HUDEP-2 (cell line): Measurements from ENCODE around the gene UNC13C.

Experiments used
- DNase-seq, 76 experiments: peaks; one replicate each; lab custom pipeline; 2025; ENCODE audit not compliant: unreplicated experiment in 76 of 76; lab: John Stamatoyannopoulos, UW

UNC13C gene

DNA sequence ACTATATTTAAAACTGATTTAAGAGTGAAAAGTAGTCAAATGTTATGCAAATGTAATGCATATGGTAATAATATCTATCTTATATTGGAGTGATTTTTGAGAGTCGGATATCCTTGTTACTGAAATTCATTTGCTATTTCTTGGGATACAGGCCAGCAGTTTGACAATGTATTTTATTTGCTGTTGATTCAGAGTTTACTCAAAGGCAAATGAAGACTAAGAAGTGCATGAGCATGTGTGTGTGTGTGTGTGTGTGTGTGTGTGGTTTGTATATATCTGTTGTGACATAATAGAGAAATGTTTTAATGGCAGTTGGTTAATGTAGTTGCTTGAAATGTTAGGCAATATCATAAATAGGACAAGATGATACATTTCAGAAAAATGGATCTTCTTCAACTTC is 39.0 kb downstream of the UNC13C start:
- DNase-seq, result no peak

DNA sequence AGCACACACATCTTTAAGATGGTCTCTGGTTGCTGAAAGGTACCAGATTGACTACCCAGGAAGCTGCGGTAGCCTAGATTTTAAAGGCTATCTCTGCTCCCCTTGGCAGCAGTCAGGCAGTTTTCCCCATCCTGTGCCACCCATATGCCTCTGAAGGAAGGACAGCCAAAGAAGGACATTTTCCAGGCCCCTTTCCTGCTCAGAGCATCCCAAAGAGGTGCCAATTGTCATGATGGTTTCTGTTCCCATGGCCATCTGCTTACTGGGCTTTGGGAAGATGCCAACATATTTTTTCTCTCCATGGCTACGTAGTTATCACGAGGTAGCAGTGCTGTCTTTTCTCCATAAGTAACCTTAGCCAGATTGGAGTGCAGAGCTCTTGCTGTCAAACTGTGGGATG is 39.7 kb downstream of the UNC13C start:
- DNase-seq, result no peak

DNA sequence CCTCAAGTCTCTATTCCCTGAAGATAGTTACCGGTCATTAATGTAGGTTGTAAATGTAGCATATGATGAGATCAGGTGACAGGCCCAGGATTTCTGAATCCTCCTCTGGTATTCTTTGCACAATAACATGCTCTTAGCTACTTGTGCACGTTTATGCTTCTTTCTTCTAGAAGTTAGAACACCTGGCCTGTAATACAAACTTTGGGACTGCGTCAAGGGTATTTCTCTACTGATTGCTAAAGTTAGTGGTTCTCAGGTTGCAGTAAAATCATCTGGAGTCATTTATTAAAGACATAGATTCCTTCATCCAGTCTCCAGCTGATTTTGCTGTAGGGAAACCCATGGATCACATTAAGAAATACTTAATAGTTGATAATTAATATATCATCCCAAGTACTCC is 48.0 kb downstream of the UNC13C start:
- DNase-seq, result no peak

DNA sequence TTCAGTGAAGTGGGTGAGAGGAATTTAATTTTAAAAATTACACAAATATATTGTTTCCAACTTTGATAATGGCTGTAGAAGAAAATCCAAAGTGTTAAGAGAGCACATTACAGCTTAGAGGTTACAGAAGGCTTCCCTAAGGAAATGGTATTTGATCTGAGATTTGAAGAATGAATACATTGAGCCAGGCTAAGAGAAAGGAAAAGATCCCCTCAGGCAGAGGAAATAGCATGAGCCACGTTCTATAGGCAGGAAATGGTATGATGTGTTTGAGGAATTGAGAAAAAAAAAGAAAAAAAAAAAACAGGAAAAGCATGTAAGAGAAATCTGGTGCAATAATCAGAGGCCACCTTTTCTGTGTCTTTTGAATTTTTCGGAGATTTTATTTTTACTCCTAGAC is 48.6 kb downstream of the UNC13C start:
- DNase-seq, result no peak

DNA sequence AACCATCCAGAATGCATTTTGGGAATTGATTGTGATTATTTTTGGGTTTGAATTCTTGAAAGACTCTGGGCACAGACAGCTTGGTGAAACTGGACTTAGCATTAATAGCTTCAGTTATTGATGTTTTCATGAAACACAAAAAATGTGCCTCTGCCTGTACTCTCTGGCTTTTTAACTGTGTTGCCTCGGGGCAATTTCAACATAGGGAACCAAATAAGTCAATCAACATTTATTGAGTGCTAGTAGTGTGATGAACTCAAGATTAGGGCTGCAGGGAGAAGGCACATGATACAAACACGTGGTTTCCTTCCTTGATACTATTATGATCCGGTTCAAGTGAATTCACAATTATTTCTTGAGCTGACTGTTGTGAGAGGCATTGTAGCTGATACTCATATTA is 50.8 kb downstream of the UNC13C start:
- no peak for DNase-seq

DNA sequence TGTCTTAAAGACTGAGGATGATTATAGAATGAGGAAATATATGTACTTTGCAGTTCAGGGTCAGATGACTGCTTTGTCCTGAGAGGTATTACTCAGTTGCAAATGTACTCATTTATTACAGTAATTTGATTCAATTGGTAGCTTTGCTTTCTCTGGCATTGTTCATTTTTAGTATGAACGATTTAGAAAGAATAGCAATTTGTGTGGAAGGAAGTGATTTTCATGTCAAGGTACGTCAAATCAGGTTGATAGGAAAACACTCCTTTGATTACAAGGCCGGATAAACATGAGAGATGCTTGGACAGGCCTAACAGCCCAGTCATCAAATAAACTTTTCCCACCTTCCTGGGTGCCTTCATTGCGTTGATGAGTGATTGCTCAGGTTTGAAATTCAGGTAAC is 53.8 kb downstream of the UNC13C start:
- no peak for DNase-seq

DNA sequence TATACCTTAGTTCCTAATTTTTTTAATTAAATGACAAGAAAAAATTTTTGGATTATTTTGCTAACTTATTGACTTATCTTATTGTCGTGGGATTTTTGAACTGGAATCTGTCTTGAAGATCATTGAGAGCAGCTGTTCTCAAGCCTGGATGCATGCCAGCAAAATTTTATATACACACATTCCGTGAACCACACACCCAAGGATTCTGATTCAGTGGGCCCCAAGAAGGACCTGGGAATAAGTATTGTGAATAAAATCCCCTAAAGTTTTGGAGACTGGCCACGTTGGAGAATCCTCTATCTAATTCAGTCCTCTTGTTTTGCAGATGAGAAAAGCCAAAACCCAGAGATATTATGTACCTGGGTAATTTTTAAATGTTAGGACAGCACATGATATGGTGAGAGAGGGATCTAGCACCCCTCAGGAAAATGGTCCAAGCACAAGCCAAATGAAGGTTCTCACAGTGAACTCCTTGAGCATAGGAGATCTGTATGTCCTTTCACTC is 55.2 kb downstream of the UNC13C start:
- no peak for DNase-seq

DNA sequence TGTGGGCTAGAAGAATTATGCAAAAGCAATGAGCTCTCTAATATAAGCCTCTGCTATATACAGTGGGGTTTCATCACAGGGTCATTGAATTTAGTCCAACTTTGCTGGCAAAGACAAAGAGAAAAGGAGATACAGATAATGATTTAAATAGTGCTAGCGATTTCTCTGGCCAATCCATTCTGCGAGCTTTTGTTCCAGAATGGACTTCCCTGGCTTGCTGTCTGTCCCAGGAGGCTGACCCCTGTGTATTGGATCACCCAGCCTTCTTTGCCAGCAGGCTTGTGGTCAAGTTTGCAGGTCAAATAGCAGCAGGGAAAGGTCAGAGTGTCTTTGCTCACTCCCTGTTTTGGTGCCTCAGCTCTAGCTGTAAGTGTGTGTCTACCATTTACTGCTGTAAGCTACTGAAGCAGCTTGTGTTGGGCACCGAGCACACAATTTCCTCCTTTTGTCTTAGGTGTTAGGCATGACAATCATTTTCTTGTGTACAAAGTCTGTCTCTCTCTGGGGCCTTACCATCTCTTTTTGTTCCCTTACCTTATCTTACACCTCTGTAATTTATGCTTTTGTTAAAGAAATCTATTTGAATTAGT is 55.7 kb downstream of the UNC13C start:
- no peak for DNase-seq

DNA sequence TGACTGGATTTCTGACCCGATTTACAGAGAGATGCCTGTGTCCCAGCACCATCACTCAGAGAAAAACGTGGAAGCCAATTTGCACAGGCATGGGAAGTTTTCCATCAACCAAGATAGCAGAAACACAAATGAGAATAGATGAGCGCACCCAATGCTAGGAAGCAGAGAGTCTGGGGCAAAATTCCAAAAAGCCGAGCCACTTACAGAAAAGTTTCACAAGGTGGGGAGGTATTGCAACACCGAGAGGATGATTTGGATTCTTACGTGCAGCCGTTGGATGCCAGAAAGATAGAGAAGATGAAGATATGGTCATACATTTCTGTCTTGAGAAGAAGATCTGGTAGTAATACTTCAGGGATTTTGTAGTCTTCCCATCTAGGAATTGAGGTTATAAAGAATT is 57.4 kb downstream of the UNC13C start:
- no peak for DNase-seq

DNA sequence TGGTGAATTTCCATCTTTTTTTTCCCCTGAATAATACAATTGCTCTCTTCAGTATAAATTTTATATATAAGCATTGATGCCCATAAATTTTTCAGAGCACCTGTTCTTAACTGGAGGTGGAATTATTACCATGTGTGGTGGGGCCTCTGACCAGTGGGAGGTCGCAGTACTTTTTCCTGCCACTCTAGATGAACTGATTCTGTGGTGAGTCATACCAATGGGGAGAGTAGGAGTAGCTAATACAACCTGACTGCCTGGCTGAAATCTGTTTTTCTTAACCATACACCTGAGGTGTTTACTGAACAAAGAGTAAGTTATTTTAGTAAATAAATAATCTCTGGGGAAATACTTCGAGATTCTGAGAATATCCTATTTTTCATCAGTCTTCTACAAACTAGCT is 67.2 kb downstream of the UNC13C start:
- DNase-seq, result no peak

DNA sequence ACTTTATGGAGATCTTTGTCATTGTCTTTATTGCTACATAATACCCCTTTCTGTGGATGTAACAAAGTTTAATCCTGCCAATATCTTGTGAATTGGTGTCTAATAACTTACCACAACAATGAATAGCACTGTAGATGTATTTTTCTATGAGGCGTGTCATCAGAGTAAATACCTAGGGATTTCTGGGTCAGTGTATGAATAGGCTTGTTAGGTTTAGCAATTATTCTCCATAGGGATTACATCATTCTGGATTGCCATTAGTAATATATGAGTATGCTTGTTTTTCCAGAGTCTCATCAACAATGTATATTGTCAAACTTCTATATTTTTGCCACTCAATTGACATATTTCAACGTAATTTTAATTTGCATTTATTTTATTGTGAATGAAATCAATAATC is 67.9 kb downstream of the UNC13C start:
- no peak for DNase-seq

DNA sequence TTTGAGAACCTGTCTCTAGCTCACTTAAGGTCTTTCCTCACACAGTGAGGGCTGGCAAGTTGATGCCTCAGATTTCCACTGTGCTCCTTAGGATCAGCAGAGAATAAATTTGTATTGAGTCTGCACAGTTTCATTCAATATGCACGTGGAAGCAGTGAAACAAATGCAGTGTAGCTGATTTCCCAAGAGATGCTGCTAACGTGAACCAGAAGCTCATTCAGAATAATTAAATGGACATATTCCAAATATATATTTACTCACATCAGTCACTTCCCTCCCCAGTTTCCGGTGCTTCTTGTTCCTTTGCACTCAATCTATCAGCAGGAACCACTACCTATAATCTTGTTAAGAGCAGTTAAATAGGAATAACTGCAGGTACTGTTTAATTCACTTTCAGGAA is 86.1 kb downstream of the UNC13C start:
- no peak for DNase-seq

DNA sequence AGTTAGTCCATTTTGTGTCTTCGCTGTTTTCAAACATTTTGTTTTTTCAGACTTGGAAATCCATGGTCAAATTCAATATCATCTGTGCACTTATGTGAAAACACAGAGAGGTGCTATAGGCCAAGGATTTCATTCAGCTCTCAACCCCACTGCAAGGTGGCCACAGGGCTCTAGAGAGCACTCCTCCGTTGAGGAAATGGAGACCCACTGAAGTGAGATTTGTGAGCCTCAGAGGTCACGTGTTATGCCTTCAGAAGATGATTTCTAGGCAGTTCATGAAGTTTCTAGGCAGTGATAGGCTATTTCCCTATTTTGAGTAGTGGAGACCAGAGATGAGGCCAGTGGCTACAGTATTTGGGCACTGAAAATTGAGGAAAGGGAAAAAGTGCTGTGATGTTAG is 88.2 kb downstream of the UNC13C start:
- no peak for DNase-seq

DNA sequence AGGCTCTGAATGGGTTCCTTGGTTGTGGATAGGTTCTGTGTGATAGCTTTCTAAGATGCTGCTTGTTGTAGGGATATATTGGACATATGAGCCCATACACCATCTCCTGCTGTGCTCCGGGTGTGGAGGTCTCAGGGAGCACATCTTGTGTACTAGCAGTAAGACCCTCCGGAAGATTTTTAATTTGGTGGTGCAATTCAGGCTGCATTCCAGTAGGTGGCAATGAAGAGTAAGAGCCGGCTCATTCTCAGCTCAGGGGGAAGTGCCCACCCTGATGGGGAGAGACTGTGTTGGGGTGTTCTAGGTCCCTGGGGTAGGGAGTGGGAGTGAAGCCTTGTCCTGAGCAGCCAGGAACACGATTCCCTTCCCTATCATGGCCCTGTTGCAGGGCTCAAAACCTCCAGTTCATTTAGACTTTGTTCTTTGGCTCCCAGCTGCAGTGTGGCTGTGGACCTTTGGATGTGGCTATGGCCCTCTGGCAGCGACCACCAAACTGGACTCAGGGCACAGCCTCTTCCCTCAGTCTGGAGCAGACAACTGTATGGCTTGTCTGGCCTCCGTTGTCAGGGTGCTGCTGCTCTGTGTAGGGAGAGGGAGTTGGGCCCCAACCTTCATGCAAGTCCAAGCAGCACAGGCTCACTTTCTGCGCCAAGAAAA is 104.7 kb downstream of the UNC13C start:
- peak in 2 of 76 experiments; percentile 0 to 1 for DNase-seq

DNA sequence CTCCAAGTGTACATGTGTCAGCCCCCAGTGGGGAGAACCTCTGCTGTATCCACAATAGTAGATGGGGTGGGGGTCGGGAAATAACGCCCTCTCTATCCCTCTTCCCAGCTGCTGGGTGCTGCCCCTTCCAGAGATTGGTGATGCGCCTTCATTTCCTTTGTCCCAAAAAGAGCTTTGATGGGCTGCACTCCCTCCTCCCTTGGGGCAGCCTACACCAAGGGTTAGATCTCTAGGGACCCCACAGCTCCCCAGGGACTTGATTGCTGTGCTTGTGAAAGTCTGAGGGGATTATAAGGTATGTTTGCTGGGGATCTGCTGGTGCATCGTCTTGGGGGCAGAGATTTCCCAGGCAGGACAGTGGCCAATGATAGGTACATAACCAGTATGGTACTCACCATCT is 105.3 kb downstream of the UNC13C start:
- DNase-seq, result no peak

DNA sequence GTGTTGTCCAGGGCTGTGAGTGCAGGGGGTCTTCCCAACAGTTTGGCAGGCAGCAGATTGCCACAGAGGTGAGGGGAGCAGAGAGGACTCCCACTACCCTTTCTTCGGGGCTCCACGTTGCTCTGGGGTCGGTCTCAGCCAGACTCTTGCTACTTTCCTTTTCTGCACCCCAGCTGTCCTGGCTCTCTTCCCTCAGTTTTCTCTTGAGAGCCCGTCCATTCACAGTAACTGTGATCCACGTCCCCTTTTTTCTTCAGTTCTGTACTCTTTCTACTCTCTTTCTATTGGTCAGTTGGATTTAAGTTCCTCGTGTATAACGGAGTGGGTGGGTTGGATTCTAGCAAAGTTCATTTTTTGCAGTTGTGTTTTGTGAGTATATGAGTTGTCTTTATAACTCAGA is 105.8 kb downstream of the UNC13C start:
- DNase-seq, result no peak

DNA sequence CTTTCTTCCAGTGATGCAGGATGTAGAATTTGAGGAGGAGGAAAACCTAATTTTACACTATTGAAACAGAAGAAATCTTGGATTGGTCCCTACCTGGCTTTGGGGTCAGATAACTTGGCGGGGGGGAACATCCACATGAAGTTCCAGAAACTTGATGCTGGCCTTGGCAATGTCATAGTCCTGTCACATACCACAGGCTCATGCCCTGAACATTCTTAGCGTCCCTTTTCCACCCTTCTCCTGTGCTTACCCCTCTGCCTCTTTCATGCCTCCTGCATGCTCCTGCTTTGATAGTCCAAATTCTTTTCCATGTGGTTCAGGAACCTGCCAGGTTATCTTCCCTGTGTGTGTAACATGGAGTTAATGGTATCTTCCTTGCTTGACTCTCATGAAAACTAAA is 110.6 kb downstream of the UNC13C start:
- no peak for DNase-seq

DNA sequence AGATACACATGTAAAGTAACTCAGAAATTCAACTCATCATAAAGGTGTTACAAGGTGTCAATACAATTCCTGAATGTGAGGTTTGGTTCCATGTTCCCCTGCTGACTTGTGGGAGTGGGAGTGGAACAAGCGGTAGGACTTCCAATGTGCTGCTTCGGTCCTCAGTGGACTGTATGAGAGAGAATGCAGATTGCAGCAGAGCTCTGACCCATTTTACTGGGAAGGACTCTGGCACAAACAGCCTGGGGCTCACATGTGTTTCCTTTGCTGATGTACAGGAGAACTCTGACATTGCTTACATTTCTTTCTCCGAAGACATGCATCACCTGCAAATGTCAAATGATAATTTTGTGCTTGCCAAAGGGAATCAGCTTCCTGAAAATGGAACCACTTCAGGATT is 111.5 kb downstream of the UNC13C start:
- DNase-seq, result no peak

DNA sequence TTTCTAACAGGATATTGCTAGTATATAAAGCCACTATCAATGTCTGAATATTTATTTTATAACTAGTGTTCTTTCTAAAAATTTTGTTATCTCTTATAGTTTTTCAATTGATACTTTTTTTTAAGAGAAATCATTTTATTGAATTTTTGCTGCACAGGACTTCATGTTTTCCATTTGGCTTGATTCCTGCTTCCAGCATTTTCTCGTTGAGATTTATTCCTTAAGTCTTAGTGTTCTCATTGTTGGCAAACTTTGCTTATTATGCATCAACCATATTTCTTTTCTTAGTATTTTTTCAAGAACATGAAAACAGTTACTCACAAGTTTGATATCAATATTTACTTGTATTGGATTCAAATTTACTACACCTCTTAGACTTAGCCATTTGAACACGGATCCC is 113.4 kb downstream of the UNC13C start:
- no peak for DNase-seq

DNA sequence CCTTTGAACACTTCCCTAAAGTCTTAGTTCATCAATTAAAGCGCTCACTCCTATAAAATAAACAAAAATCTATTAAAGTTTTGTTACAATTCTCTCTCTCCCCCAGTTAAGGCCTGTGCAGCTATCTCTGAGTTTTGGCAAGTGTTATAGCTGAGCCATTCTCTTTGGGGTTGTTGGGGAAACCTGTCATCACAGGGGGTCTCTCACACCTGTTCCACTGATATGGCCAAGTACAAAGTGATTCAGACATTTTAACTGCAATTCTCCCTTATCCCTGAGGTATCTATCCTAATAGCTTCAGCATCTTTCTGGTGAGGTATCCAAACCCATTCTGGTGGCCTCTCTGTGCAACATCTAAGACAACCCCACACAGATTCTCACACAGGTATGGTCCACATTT is 116.4 kb downstream of the UNC13C start:
- no peak for DNase-seq

DNA sequence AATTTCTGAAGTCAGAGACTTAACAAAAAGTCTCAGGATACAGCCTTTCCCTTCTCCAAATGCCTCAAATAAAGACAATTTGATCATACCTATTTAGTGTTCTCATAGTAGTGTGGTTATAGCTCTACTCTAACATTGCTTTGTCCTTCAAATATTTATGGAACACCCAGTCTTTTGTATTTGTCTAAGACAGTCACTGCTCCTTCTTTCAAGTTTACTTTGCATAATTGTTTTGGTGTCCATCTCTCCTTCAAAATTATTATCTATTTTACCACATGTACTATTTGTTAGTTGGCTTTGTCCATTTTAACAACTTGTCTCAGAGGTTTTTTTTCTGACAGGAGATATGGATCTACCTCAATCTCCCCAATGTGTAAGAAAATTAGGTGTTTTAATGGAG is 118.8 kb downstream of the UNC13C start:
- DNase-seq, result no peak

DNA sequence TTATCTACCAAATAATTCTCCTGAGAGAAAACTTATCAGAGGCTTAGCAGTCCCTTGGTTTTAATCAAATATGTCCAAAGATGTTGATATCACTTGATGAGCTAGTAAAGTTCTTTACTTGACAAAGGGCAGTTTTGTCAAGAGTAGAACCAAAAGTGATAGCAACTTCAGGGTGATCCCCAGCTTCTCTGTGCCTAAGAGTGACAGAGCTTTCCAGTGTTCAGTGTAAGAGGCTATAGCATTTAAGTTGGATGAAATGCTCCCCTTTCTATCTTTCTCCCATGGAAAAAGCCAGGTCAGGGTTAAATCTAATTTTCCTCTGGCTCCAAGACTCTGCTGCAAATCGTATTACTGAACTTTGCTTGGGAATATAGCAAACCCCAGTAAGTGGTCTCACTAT is 120.8 kb downstream of the UNC13C start:
- DNase-seq, result no peak
